PC-3 (cell line): ENCODE results near the gene FILIP1L.

Experiments used
- CTCF ChIP-seq: fragments of 300-600 bp; sonication (generic); conservative IDR thresholded peaks from 2 replicates; pipeline ENCODE4 v1.5.1; 2017; ENCODE audit warnings: antibody characterized with exemption, low read depth, mild to moderate bottlenecking, low read length
- EZH2 ChIP-seq: fragments of 300-600 bp; sonication (generic); IDR thresholded peaks from one replicate; pipeline ENCODE4 v1.6.1; 2017; ENCODE audit warnings: antibody characterized with exemption, mild to moderate bottlenecking, low read length; ENCODE audit not compliant: unreplicated experiment
- EZH2phosphoT487 ChIP-seq: fragments of 300-600 bp; sonication (generic); IDR thresholded peaks from 2 replicates; pipeline ENCODE4 v1.6.1; 2018; ENCODE audit warnings: mild to moderate bottlenecking, antibody characterized with exemption, low read length, borderline replicate concordance

DNA sequence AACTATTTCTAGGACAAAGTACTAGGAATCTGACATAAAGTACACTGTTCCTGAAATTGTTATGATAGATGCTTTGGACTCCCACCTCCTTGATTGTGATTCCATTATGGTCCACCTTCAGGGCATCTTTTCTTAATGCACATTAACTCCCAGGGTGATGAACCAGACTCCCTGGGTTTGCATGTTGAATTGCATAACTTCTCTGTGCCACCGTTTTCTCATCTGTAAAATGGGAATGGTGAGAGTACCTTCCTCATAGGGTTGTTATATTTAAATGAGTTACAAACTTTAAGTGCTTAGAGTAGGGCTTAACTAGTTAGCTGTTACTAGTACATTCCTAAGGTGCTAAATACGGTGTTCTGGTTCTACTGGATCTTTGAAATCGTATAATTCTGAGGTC is 214.7 kb downstream of the FILIP1L start:
- TF ChIP-seq CTCF: no peak
- TF ChIP-seq EZH2: no peak
- no peak for TF ChIP-seq EZH2phosphoT487
